HG02870 (cell line): ENCODE measurements around the gene RABGAP1L.
"Not testable (repeated sequence)": the region's sequence is repeated elsewhere in the genome, so short reads cannot be mapped to it uniquely, and the experiment has no call there.

Experiments used
- ATAC-seq: cut with Tn5 transposase; IDR thresholded peaks from one replicate; pipeline ENCODE4 v1.9.1; 2021; ENCODE audit warnings: mild to moderate bottlenecking, moderate library complexity; ENCODE audit not compliant: unreplicated experiment

The RABGAP1L gene

GRCh38 chr1:174153085-174153824 lies 6.1 kb upstream of the RABGAP1L start:
- peak; percentile 53 for ATAC-seq

- no peak for ATAC-seq
These were observed 5.6 kb upstream of the RABGAP1L start for GRCh38 chr1:174153825-174154107.

GRCh38 chr1:174156437-174156836 lies 2.9 kb upstream of the RABGAP1L start:
- ATAC-seq, result no peak

- peak; percentile 40 for ATAC-seq
These were observed 2.0 kb upstream of the RABGAP1L start for GRCh38 chr1:174157157-174157806.

GRCh38 chr1:174158767-174159251 lies 511 bp upstream of the RABGAP1L start:
- ATAC-seq, result peak; percentile 13

GRCh38 chr1:174160109-174160473 lies 771 bp downstream of the RABGAP1L start:
- ATAC-seq, result no peak

- ATAC-seq, result no peak
These were observed 1.3 kb downstream of the RABGAP1L start for GRCh38 chr1:174160603-174161002.

GRCh38 chr1:174161813-174162212 lies 2.5 kb downstream of the RABGAP1L start:
- ATAC-seq, result no peak

GRCh38 chr1:174164826-174165225 lies 5.5 kb downstream of the RABGAP1L start:
- no peak for ATAC-seq

- ATAC-seq, result no peak
These were observed 6.3 kb downstream of the RABGAP1L start for GRCh38 chr1:174165471-174166137.

GRCh38 chr1:174166530-174167264 lies 7.4 kb downstream of the RABGAP1L start:
- no peak for ATAC-seq

GRCh38 chr1:174167265-174167803 lies 8.0 kb downstream of the RABGAP1L start:
- ATAC-seq, result peak; percentile 49

GRCh38 chr1:174169342-174169741 lies 10.0 kb downstream of the RABGAP1L start:
- ATAC-seq, result no peak

GRCh38 chr1:174171073-174171472 lies 11.8 kb downstream of the RABGAP1L start:
- ATAC-seq, result no peak

GRCh38 chr1:174174461-174175329 lies 15.4 kb downstream of the RABGAP1L start:
- peak; percentile 71 for ATAC-seq

GRCh38 chr1:174178459-174178858 lies 19.1 kb downstream of the RABGAP1L start:
- ATAC-seq, result not testable (repeated sequence)

GRCh38 chr1:174189428-174190062 lies 30.2 kb downstream of the RABGAP1L start:
- no peak for ATAC-seq

- no peak for ATAC-seq
These were observed 31.4 kb downstream of the RABGAP1L start for GRCh38 chr1:174190691-174191199.

GRCh38 chr1:174191349-174191862 lies 32.1 kb downstream of the RABGAP1L start:
- ATAC-seq, result no peak
